ENCODE measurements around the gene ATF6B. TPM values are rescaled to one million over a fixed set of nuclear protein-coding genes. Genes with fewer than 3 reads are reported as not detected.

ATF6B gene
- total RNA-seq, 2 experiments from 2014 or later = 119 to 135 TPM

DNA sequence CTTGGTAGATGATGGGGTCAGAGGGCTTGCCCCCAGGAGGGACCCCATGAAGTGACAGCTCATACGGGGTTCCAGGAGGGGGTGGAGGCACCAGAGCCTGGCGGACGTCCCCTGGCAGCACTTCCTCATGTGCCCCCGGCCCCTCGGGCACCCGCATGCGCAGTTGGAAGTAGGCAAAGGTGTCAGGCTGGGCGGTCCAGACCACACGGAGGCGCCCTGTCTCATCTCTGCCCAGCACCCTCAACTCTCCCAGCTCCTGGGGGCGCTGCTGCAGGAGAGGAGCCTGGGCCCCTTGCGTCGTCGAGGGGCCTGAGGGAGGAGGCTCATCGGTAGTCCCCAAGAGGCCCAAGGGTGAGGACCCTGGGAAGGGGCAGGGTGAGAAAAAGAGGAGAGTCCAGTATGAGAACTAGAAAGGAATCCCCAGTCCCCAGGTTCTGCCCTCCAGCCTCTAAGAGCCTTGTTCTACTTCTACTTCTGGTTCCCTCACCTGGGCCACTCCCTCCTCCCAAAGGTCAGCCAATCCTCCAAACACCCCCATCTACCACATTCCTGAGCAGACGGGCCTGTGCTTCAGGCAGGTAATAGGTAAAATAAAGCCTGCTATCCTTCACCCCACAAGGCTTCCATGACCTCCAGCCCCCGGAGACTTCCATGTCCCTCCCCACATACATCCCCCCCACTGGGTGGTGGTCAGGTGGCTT lies 42.1 kb downstream of the ATF6B start:
- DNase-seq = no peak
- Mint-ChIP-seq H3K27me3 (peaks cover 68% of the 10 kb centered on the region), H3K4me3 (no peak overlapping the region), H3K9me3 (ENCODE audit: low read depth) (no peaks in the 10 kb centered on the region), H3K4me1 (peaks cover 13% of the 10 kb centered on the region), H3K36me3 (no peaks in the 10 kb centered on the region), H3K27ac (no peak overlapping the region)
- no peak for ATAC-seq
- CTCF ChIA-PET = interaction anchor here (1.5 kb wide), 1 partner anchor 159 kb away, joined by 4 read pairs; no protein-coding TSS in a partner anchor

DNA sequence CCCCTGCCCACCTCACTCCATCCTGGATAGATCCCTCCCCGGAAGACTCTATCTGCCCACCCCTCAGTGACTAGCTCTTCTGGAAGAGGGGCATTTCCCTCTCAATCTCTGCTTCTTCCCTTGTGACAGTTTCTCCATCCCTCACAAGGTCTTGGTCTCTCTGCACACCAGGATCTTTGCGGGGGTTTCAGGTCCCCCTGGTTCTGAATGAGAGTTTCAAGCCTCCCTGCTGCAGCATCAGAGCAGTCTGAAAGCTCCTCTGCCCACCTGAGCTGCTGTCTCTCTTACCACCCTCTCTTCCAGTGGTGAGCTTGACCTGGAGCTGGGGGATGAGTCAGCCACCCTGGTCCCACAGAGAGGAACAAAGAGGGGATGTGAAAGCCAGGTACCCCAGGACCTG lies 43.3 kb downstream of the ATF6B start:
- H3K4me1 Mint-ChIP-seq = peaks cover 13% of the 10 kb centered on the region
- H3K9me3 Mint-ChIP-seq (ENCODE audit: low read depth) = no peaks in the 10 kb centered on the region
- H3K27me3 Mint-ChIP-seq = peaks cover 58% of the 10 kb centered on the region
- no peak for DNase-seq
- no peak for ATAC-seq
- H3K4me3 Mint-ChIP-seq = no peak overlapping the region
- H3K36me3 Mint-ChIP-seq = no peaks in the 10 kb centered on the region
- H3K27ac Mint-ChIP-seq = no peak overlapping the region
- CTCF ChIA-PET = interaction anchor here (1.5 kb wide), 1 partner anchor 160 kb away, joined by 4 read pairs; no protein-coding TSS in a partner anchor

GRCh38 chr6:32083812-32084768 lies 44.0 kb downstream of the ATF6B start:
- H3K27ac Mint-ChIP-seq = no peak overlapping the region
- ATAC-seq (no peak), DNase-seq (no peak)
- H3K4me1 Mint-ChIP-seq = peaks cover 13% of the 10 kb centered on the region
- H3K4me3 Mint-ChIP-seq = no peak overlapping the region
- no peaks in the 10 kb centered on the region for H3K36me3 Mint-ChIP-seq
- H3K27me3 Mint-ChIP-seq = peaks cover 51% of the 10 kb centered on the region
- CTCF ChIA-PET = interaction anchor here (1.5 kb wide), 1 partner anchor 161 kb away, joined by 4 read pairs; no protein-coding TSS in a partner anchor
- H3K9me3 Mint-ChIP-seq (ENCODE audit: low read depth) = no peaks in the 10 kb centered on the region

- Mint-ChIP-seq H3K4me3 (no peak overlapping the region), H3K36me3 (no peaks in the 10 kb centered on the region), H3K4me1 (peaks cover 13% of the 10 kb centered on the region), H3K9me3 (ENCODE audit: low read depth) (no peaks in the 10 kb centered on the region), H3K27me3 (peaks cover 39% of the 10 kb centered on the region), H3K27ac (no peak overlapping the region)
- no peak for ATAC-seq
- CTCF ChIA-PET = no interaction called here
- no peak for DNase-seq
Measured at GRCh38 chr6:32082935-32083334, 45.1 kb downstream of the ATF6B start.

DNA sequence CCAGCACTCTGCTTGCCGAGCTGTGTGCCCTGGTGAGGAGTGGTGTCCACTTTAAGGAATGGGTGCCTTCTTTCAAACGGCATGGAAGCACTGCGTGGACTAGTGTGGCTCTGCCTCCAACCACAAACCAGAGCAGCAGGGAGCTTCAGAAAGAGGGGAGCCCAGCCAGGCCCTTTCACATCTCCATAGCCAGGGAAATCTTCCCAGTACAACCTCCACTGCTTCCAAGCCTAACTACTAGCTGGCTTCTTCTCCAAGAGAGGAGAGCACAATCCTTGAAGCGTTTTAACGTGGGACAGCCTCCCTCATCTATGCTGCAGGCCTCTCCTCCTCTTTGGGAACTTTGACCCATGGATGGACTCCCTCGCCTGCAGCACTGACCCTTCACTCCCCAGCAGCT lies 45.6 kb downstream of the ATF6B start:
- Mint-ChIP-seq H3K27me3 (peaks cover 38% of the 10 kb centered on the region), H3K4me3 (no peak overlapping the region), H3K36me3 (no peaks in the 10 kb centered on the region), H3K4me1 (peaks cover 13% of the 10 kb centered on the region), H3K9me3 (ENCODE audit: low read depth) (no peaks in the 10 kb centered on the region), H3K27ac (no peak overlapping the region)
- no peak for ATAC-seq
- DNase-seq = no peak
- CTCF ChIA-PET = no interaction called here

GRCh38 chr6:32081168-32081990 lies 46.7 kb downstream of the ATF6B start:
- Mint-ChIP-seq H3K27ac (no peak overlapping the region), H3K4me1 (peaks cover 6% of the 10 kb centered on the region), H3K27me3 (peaks cover 31% of the 10 kb centered on the region), H3K36me3 (no peaks in the 10 kb centered on the region), H3K4me3 (no peak overlapping the region), H3K9me3 (ENCODE audit: low read depth) (no peaks in the 10 kb centered on the region)
- CTCF ChIA-PET = interaction anchor here (0.6 kb wide), 1 partner anchor 11 kb away, joined by 3 read pairs; no protein-coding TSS in a partner anchor
- no peak for DNase-seq
- ATAC-seq = no peak

DNA sequence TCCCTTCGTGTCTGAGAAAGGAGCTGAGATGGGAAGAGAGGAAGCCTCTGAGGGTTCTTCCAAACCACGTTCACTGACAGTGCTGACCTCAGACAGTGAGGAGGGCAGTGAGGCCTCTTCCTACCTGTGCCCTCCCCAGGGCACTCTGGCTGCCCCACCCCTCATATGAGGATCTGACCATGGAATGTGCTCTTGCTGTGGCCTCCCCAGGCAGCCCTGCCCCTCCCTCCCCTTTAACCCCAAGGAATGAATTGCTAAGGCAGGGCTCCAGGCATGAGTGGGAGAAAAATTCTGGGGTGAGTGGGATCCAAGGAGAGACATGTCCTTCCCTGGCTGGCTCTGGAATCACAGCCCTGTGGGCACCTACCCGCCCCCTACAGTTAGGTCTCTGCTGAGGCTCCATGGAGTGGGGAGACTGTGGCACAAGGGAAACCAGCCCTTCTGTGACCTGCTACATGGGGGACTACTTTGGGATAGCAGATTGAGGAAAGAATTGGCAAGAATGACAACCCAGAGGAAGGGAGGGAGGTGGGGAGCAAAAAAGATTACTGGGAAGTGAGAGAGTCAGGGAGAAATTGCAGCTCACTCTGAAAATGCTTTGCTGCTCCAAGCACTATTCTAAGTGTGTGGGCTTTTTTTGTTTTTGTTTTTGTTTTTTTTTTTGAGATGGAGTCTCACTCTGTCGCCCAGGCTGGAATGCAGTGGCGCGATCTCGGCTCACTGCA lies 48.3 kb downstream of the ATF6B start:
- H3K27me3 Mint-ChIP-seq = peaks cover 23% of the 10 kb centered on the region
- H3K27ac Mint-ChIP-seq = no peak overlapping the region
- no peaks in the 10 kb centered on the region for H3K36me3 Mint-ChIP-seq
- ATAC-seq = no peak
- H3K4me3 Mint-ChIP-seq = no peak overlapping the region
- no peaks in the 10 kb centered on the region for H3K4me1 Mint-ChIP-seq
- no peak for DNase-seq
- no peaks in the 10 kb centered on the region for H3K9me3 Mint-ChIP-seq (ENCODE audit: low read depth)
- CTCF ChIA-PET = interaction anchor here (1.6 kb wide), 1 partner anchor 32 kb away, joined by 4 read pairs; no protein-coding TSS in a partner anchor

DNA sequence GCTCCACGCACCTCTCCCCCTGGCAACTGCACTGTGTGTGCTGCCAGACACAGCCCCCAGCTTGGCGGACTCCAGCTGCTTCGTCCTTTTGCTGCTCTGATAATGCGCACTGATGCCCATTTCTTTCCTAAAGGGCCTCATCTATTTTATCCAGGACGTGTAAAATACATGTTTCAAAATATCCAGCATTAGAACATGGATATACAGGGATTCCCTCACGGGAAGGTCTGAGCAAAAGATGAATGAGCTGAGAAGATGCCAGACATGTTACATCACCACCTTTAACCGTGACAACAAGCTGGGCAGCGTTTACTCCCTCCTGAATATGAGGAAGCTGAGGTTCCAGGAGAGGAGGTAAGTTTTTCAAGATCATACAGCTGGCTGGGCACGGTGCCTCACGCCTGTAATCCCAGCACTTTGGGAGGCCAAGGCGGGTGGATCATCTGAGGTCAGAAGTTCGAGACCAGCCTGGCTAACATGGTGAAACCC lies 51.7 kb downstream of the ATF6B start:
- no peak overlapping the region for H3K27ac Mint-ChIP-seq
- no peaks in the 10 kb centered on the region for H3K4me1 Mint-ChIP-seq
- CTCF ChIA-PET = no interaction called here
- no peak for DNase-seq
- H3K36me3 Mint-ChIP-seq = no peaks in the 10 kb centered on the region
- H3K4me3 Mint-ChIP-seq = no peak overlapping the region
- H3K27me3 Mint-ChIP-seq = peaks cover 5% of the 10 kb centered on the region
- ATAC-seq = no peak
- no peaks in the 10 kb centered on the region for H3K9me3 Mint-ChIP-seq (ENCODE audit: low read depth)

GRCh38 chr6:32075781-32076180 lies 52.3 kb downstream of the ATF6B start:
- DNase-seq (no peak), ATAC-seq (no peak)
- no peaks in the 10 kb centered on the region for H3K9me3 Mint-ChIP-seq (ENCODE audit: low read depth)
- H3K27me3 Mint-ChIP-seq = peaks cover 5% of the 10 kb centered on the region
- H3K4me1 Mint-ChIP-seq = no peaks in the 10 kb centered on the region
- no peaks in the 10 kb centered on the region for H3K36me3 Mint-ChIP-seq
- CTCF ChIA-PET = no interaction called here
- H3K27ac Mint-ChIP-seq = no peak overlapping the region
- H3K4me3 Mint-ChIP-seq = no peak overlapping the region

- CTCF ChIA-PET = no interaction called here
- peaks cover 5% of the 10 kb centered on the region for H3K27me3 Mint-ChIP-seq
- no peak overlapping the region for H3K4me3 Mint-ChIP-seq
- DNase-seq (no peak), ATAC-seq (no peak)
- no peaks in the 10 kb centered on the region for H3K36me3 Mint-ChIP-seq
- H3K4me1 Mint-ChIP-seq = no peaks in the 10 kb centered on the region
- no peaks in the 10 kb centered on the region for H3K9me3 Mint-ChIP-seq (ENCODE audit: low read depth)
- H3K27ac Mint-ChIP-seq = no peak overlapping the region
Measured at GRCh38 chr6:32074996-32075532, 53.0 kb downstream of the ATF6B start.

- no peak for DNase-seq
- no peak for ATAC-seq
- no peaks in the 10 kb centered on the region for H3K9me3 Mint-ChIP-seq (ENCODE audit: low read depth)
Measured at GRCh38 chr6:32073613-32074012, 54.4 kb downstream of the ATF6B start.

GRCh38 chr6:32073101-32073500 lies 54.9 kb downstream of the ATF6B start:
- no peak for DNase-seq
- no peak overlapping the region for H3K27ac Mint-ChIP-seq
- ATAC-seq = no peak
- no peak overlapping the region for H3K4me3 Mint-ChIP-seq
- CTCF ChIA-PET = no interaction called here
- H3K27me3 Mint-ChIP-seq = peaks cover 5% of the 10 kb centered on the region
- no peaks in the 10 kb centered on the region for H3K9me3 Mint-ChIP-seq (ENCODE audit: low read depth)
- no peaks in the 10 kb centered on the region for H3K4me1 Mint-ChIP-seq
- no peaks in the 10 kb centered on the region for H3K36me3 Mint-ChIP-seq

More at GRCh38 chr6:32073613-32074012, 54.4 kb downstream of the ATF6B start:
- Mint-ChIP-seq H3K27me3 (peaks cover 5% of the 10 kb centered on the region), H3K27ac (no peak overlapping the region), H3K4me1 (no peaks in the 10 kb centered on the region), H3K36me3 (no peaks in the 10 kb centered on the region), H3K4me3 (no peak overlapping the region)
- CTCF ChIA-PET = no interaction called here
